ENCODE measurements around the gene PKD2.

The PKD2 gene
- total RNA-seq: 13.0 to 14.2 (median 13.6) reads per million in 3 donors

- Histone ChIP-seq H3K36me3 (ENCODE audit: control insufficient read depth, insufficient read depth, low read length) (no peaks in the 10 kb centered on the region), H3K4me3 (ENCODE audit: insufficient read depth, low read depth, low read length, poor library complexity, severe bottlenecking) (peak within 1 kb of the TSS; percentile 74), H3K4me1 (ENCODE audit: control insufficient read depth, insufficient read depth, low read length, poor library complexity, severe bottlenecking) (no peaks in the 10 kb centered on the region), H3K27me3 (replicated peaks; ENCODE audit: control insufficient read depth, insufficient read depth, low read length, poor library complexity, severe bottlenecking) (no peaks in the 10 kb centered on the region), H3K9me3 (ENCODE audit: control insufficient read depth, low read length) (no peaks in the 10 kb centered on the region), H3K27ac (ENCODE audit: insufficient read depth, low read length, poor library complexity, severe bottlenecking) (no peak within 1 kb of the TSS)
- DNase-seq: peak; percentile 47 to 60 (median 51)
Measured at GRCh38 chr4:88007304-88008121, at the start of gene PKD2. PKD2 (plus strand) TSS chr4:88007635; CDS start chr4:88007734, 99 bp downstream.

GRCh38 chr4:87961993-87962392 lies 45.4 kb upstream of the PKD2 start:
- no peak overlapping the region for H3K27ac ChIP-seq (ENCODE audit: insufficient read depth, low read length, poor library complexity, severe bottlenecking)
- DNase-seq: no peak
- no peaks in the 10 kb centered on the region for H3K4me1 ChIP-seq (ENCODE audit: control insufficient read depth, insufficient read depth, low read length, poor library complexity, severe bottlenecking)
- no peaks in the 10 kb centered on the region for H3K27me3 ChIP-seq (replicated peaks; ENCODE audit: control insufficient read depth, insufficient read depth, low read length, poor library complexity, severe bottlenecking)
- H3K9me3 ChIP-seq (ENCODE audit: control insufficient read depth, low read length): no peaks in the 10 kb centered on the region
- H3K4me3 ChIP-seq (ENCODE audit: insufficient read depth, low read depth, low read length, poor library complexity, severe bottlenecking): no peak overlapping the region
- no peaks in the 10 kb centered on the region for H3K36me3 ChIP-seq (ENCODE audit: control insufficient read depth, insufficient read depth, low read length)

GRCh38 chr4:87962398-87963146 lies 44.9 kb upstream of the PKD2 start:
- no peaks in the 10 kb centered on the region for H3K9me3 ChIP-seq (ENCODE audit: control insufficient read depth, low read length)
- no peaks in the 10 kb centered on the region for H3K4me1 ChIP-seq (ENCODE audit: control insufficient read depth, insufficient read depth, low read length, poor library complexity, severe bottlenecking)
- H3K27ac ChIP-seq (ENCODE audit: insufficient read depth, low read length, poor library complexity, severe bottlenecking): no peak overlapping the region
- no peak for DNase-seq
- H3K36me3 ChIP-seq (ENCODE audit: control insufficient read depth, insufficient read depth, low read length): no peaks in the 10 kb centered on the region
- H3K27me3 ChIP-seq (replicated peaks; ENCODE audit: control insufficient read depth, insufficient read depth, low read length, poor library complexity, severe bottlenecking): no peaks in the 10 kb centered on the region
- no peak overlapping the region for H3K4me3 ChIP-seq (ENCODE audit: insufficient read depth, low read depth, low read length, poor library complexity, severe bottlenecking)

GRCh38 chr4:87965501-87965975 lies 41.9 kb upstream of the PKD2 start:
- Histone ChIP-seq H3K27ac (ENCODE audit: insufficient read depth, low read length, poor library complexity, severe bottlenecking) (no peak overlapping the region), H3K4me1 (ENCODE audit: control insufficient read depth, insufficient read depth, low read length, poor library complexity, severe bottlenecking) (no peaks in the 10 kb centered on the region), H3K27me3 (replicated peaks; ENCODE audit: control insufficient read depth, insufficient read depth, low read length, poor library complexity, severe bottlenecking) (no peaks in the 10 kb centered on the region), H3K36me3 (ENCODE audit: control insufficient read depth, insufficient read depth, low read length) (no peaks in the 10 kb centered on the region), H3K4me3 (ENCODE audit: insufficient read depth, low read depth, low read length, poor library complexity, severe bottlenecking) (no peak overlapping the region), H3K9me3 (ENCODE audit: control insufficient read depth, low read length) (no peaks in the 10 kb centered on the region)
- DNase-seq: no peak

- H3K27me3 ChIP-seq (replicated peaks; ENCODE audit: control insufficient read depth, insufficient read depth, low read length, poor library complexity, severe bottlenecking): no peaks in the 10 kb centered on the region
- H3K36me3 ChIP-seq (ENCODE audit: control insufficient read depth, insufficient read depth, low read length): no peaks in the 10 kb centered on the region
- no peak overlapping the region for H3K4me3 ChIP-seq (ENCODE audit: insufficient read depth, low read depth, low read length, poor library complexity, severe bottlenecking)
- no peaks in the 10 kb centered on the region for H3K4me1 ChIP-seq (ENCODE audit: control insufficient read depth, insufficient read depth, low read length, poor library complexity, severe bottlenecking)
- no peaks in the 10 kb centered on the region for H3K9me3 ChIP-seq (ENCODE audit: control insufficient read depth, low read length)
- no peak overlapping the region for H3K27ac ChIP-seq (ENCODE audit: insufficient read depth, low read length, poor library complexity, severe bottlenecking)
- DNase-seq: no peak
Measured at GRCh38 chr4:87966095-87966496, 41.3 kb upstream of the PKD2 start.

- Histone ChIP-seq H3K27ac (ENCODE audit: insufficient read depth, low read length, poor library complexity, severe bottlenecking) (no peak overlapping the region), H3K27me3 (replicated peaks; ENCODE audit: control insufficient read depth, insufficient read depth, low read length, poor library complexity, severe bottlenecking) (no peaks in the 10 kb centered on the region), H3K36me3 (ENCODE audit: control insufficient read depth, insufficient read depth, low read length) (no peaks in the 10 kb centered on the region)
Measured at GRCh38 chr4:87967193-87967592, 40.2 kb upstream of the PKD2 start.

GRCh38 chr4:87970121-87970520 lies 37.3 kb upstream of the PKD2 start:
- no peaks in the 10 kb centered on the region for H3K4me1 ChIP-seq (ENCODE audit: control insufficient read depth, insufficient read depth, low read length, poor library complexity, severe bottlenecking)
- no peak for DNase-seq
- H3K4me3 ChIP-seq (ENCODE audit: insufficient read depth, low read depth, low read length, poor library complexity, severe bottlenecking): no peak overlapping the region
- H3K27me3 ChIP-seq (replicated peaks; ENCODE audit: control insufficient read depth, insufficient read depth, low read length, poor library complexity, severe bottlenecking): peaks cover 4% of the 10 kb centered on the region
- H3K36me3 ChIP-seq (ENCODE audit: control insufficient read depth, insufficient read depth, low read length): no peaks in the 10 kb centered on the region
- no peaks in the 10 kb centered on the region for H3K9me3 ChIP-seq (ENCODE audit: control insufficient read depth, low read length)
- no peak overlapping the region for H3K27ac ChIP-seq (ENCODE audit: insufficient read depth, low read length, poor library complexity, severe bottlenecking)

More at GRCh38 chr4:87967193-87967592, 40.2 kb upstream of the PKD2 start:
- Histone ChIP-seq H3K9me3 (ENCODE audit: control insufficient read depth, low read length) (no peaks in the 10 kb centered on the region), H3K4me1 (ENCODE audit: control insufficient read depth, insufficient read depth, low read length, poor library complexity, severe bottlenecking) (no peaks in the 10 kb centered on the region), H3K4me3 (ENCODE audit: insufficient read depth, low read depth, low read length, poor library complexity, severe bottlenecking) (no peak overlapping the region)
- no peak for DNase-seq

GRCh38 chr4:87971866-87972265 lies 35.6 kb upstream of the PKD2 start:
- H3K27me3 ChIP-seq (replicated peaks; ENCODE audit: control insufficient read depth, insufficient read depth, low read length, poor library complexity, severe bottlenecking): peaks cover 6% of the 10 kb centered on the region
- no peak for DNase-seq

GRCh38 chr4:87973283-87974169 lies 33.9 kb upstream of the PKD2 start:
- no peak overlapping the region for H3K4me3 ChIP-seq (ENCODE audit: insufficient read depth, low read depth, low read length, poor library complexity, severe bottlenecking)
- peaks cover 6% of the 10 kb centered on the region for H3K27me3 ChIP-seq (replicated peaks; ENCODE audit: control insufficient read depth, insufficient read depth, low read length, poor library complexity, severe bottlenecking)
- H3K27ac ChIP-seq (ENCODE audit: insufficient read depth, low read length, poor library complexity, severe bottlenecking): no peak overlapping the region
- no peaks in the 10 kb centered on the region for H3K9me3 ChIP-seq (ENCODE audit: control insufficient read depth, low read length)
- DNase-seq: no peak
- no peaks in the 10 kb centered on the region for H3K36me3 ChIP-seq (ENCODE audit: control insufficient read depth, insufficient read depth, low read length)
- no peaks in the 10 kb centered on the region for H3K4me1 ChIP-seq (ENCODE audit: control insufficient read depth, insufficient read depth, low read length, poor library complexity, severe bottlenecking)

More at GRCh38 chr4:87971866-87972265, 35.6 kb upstream of the PKD2 start:
- Histone ChIP-seq H3K9me3 (ENCODE audit: control insufficient read depth, low read length) (no peaks in the 10 kb centered on the region), H3K4me1 (ENCODE audit: control insufficient read depth, insufficient read depth, low read length, poor library complexity, severe bottlenecking) (no peaks in the 10 kb centered on the region), H3K36me3 (ENCODE audit: control insufficient read depth, insufficient read depth, low read length) (no peaks in the 10 kb centered on the region), H3K27ac (ENCODE audit: insufficient read depth, low read length, poor library complexity, severe bottlenecking) (no peak overlapping the region), H3K4me3 (ENCODE audit: insufficient read depth, low read depth, low read length, poor library complexity, severe bottlenecking) (no peak overlapping the region)

Measured in effector memory CD4-positive, alpha-beta T cell (primary cell).